AG09319 (cell line): ENCODE data around the gene ITSN1.

Experiments used
- DNase-seq: peaks from one replicate; pipeline ENCODE4 v3.0.0-alpha.2; 2010; ENCODE audit warnings: low read depth; ENCODE audit errors: extremely low read depth
- TF ChIP-seq, protein P1 (sequence below): IDR thresholded peaks from 2 replicates; pipeline ENCODE4 v1.5.1; 2011; ENCODE audit warnings: low read depth, mild to moderate bottlenecking, inconsistent platforms, low read length, moderate library complexity

Gene ITSN1

DNA sequence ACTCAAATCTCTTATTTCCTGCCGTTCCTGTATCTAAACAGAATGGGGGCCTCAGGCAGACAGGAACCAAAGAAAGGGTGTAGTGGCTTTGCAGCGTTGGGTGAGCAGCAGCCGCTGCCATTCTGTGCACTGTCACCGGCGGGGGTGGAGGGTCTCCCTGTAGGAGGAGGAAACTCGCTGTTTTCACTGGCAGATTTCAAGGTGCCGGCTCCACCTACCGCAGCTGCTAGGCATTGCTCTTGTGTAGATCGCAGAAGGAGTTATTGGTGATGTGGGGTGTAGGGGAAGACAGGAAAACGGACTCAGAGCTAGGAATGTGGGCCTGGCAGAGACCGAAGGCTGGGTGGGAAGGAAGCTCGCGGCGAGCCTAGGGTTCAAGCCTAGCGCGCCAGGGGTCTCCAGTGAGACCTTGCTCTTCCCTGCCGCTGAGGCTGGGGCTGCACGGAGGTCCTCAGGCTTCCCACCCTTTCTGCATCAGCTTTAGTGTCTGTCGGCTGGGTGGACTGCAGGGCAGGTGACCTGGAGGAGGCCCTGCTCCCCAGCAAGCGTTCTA lies 252.5 kb downstream of the ITSN1 start:
- peak; percentile 69 for DNase-seq
- TF ChIP-seq, protein P1, sequence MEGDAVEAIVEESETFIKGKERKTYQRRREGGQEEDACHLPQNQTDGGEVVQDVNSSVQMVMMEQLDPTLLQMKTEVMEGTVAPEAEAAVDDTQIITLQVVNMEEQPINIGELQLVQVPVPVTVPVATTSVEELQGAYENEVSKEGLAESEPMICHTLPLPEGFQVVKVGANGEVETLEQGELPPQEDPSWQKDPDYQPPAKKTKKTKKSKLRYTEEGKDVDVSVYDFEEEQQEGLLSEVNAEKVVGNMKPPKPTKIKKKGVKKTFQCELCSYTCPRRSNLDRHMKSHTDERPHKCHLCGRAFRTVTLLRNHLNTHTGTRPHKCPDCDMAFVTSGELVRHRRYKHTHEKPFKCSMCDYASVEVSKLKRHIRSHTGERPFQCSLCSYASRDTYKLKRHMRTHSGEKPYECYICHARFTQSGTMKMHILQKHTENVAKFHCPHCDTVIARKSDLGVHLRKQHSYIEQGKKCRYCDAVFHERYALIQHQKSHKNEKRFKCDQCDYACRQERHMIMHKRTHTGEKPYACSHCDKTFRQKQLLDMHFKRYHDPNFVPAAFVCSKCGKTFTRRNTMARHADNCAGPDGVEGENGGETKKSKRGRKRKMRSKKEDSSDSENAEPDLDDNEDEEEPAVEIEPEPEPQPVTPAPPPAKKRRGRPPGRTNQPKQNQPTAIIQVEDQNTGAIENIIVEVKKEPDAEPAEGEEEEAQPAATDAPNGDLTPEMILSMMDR = peak; percentile 93

DNA sequence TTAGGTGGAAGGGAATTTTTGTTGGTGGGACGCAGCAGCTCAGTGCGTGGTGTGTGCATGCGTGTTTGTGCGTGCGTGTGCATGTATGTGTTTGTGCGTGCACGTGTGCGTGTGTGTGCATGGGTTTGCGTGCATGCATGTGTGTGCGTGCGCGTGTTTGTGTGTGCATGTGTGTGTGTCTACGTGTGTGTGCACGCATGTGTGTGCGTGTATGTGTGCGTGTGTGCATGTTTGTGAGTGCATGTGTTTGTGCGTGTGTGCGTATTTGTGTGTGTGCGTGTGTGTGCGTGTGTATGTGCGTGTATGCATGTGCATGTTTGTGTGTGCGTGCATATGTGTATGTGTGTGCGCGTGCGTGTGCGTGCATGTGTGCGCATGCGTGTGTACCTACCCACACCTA lies 253.1 kb downstream of the ITSN1 start:
- DNase-seq = no peak
- TF ChIP-seq, protein P1 = no peak

DNA sequence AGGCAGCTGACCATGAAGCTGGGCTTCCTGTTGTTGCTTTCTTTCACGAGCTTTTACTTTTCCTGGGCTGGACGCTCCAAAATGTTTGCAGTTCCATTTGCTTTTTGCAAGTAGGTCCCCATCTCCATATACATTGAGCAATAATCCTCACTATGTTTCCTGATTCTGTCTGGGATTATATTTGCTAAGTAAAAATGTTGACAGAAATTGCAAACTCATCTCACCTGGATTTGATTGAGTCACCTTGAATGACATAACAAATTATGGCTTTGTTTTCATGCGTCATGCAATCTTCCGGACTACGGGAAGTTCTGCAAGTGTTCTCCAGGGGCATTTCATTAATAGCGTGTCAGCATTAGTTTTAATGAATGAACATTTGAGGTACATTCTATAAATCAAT lies 254.4 kb downstream of the ITSN1 start:
- no peak for DNase-seq
- TF ChIP-seq, protein P1 = no peak

DNA sequence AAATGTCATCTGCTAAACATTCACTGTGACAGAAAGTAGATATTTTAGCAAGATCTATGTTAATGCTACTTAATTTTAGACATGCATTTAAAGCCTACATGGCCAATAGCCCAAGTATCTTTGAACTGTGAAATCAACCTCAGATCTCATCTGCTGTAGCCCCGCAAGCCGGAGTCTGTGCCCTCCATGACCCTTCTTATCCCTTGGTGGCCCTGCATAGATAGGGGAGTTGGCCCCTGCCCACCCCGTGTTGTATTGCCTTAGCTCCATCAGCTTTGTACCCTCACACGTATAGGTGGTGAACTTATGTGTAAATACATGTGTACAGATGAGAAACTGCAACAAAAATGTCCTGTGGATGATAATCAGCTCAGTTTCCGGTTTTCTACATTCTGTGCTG lies 254.8 kb downstream of the ITSN1 start:
- TF ChIP-seq, protein P1 = no peak
- no peak for DNase-seq

DNA sequence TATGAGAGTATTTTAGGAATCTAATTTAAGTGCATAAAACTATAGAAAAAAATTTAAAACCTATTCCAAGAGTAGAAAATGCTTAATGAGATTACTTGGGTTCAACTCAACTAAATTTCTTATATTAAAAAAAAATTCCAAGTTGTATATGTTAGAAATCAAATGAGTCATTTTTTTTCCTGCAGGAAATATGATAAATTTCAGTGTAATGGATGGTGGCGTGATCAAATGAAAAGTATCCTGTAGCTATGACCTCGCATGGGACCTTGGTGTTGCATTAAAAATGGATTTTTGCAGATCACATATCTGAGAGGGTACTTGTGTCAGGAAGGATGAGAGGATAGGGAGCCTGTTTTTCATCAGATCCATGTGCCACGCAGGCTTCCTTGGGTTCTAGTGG lies 255.4 kb downstream of the ITSN1 start:
- DNase-seq = no peak
- TF ChIP-seq, protein P1 = no peak

DNA sequence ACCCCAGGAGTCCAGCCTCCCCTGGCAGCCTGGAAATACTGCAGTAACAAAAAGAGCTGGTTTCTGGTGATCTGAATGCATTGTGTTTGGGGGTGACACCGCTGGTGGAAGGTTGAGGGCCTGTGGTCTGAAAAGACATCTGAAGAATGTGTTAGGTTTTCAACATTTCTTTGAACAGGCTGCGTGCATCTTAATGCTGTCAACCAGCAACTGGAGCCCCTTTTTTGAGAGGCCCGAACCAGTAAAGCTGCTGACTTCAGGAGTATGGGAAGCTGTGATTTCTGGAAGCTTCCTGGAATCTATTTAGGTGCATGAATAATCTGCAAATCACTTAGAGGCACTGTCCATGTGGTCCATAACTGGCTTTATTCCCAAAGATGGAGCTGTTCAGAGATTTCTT lies 256.3 kb downstream of the ITSN1 start:
- no peak for DNase-seq
- TF ChIP-seq, protein P1 = no peak

DNA sequence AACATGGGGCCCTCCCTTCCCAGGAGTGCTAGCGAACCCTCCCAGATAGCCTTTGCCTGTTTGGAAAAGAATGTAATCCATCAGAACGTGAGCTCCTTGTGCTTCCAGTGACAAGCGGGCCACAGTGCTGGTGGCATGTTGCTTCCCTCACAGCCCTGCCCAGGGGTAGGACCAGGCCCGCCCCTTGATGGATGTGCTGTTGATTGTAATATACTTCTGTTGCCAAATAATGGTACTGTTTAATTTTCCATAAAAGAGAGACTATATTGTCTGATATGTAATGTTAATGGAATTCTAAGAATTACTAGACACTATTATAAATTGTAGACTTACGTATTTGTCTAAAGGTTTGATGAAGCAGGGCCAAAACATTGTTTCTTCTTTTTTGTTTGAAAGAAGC lies 256.9 kb downstream of the ITSN1 start:
- TF ChIP-seq, protein P1 = no peak
- no peak for DNase-seq
